MCF 10A (cell line): ENCODE measurements around the gene GPRC5C. TPM values are rescaled to one million over a fixed set of nuclear protein-coding genes. Genes with fewer than 3 reads are reported as not detected.

Experiments
- BruUV-seq: library from RNA; stranded (reverse); fragments of 400-500 nt; replicated peaks from 2 replicates; lab custom pipeline; 2021; lab: Mats Ljungman, UMichigan
- CTCF ChIA-PET: fragments of 300-600 bp; sonication (Branson Sonifier 250); formaldehyde crosslinking; extraction: SDS; loops from one replicate; lab custom pipeline; 2021; ENCODE audit warnings: antibody characterized with exemption, inconsistent platforms; lab: Yijun Ruan, JAX
- POLR2A ChIA-PET: fragments of 300-600, 350-650 bp; sonication (Branson Sonifier 250); formaldehyde crosslinking; extraction: SDS; loops from one replicate; lab custom pipeline; 2020; ENCODE audit warnings: antibody characterized with exemption, inconsistent platforms; lab: Yijun Ruan, JAX
- DNase-seq: peaks from one replicate; pipeline ENCODE4 v3.0.0-alpha.2; 2018; ENCODE audit not compliant: unreplicated experiment
- H3K27ac Mint-ChIP-seq: one replicate; pipeline ENCODE4 v1.8.0; 2022; ENCODE audit warnings: mild to moderate bottlenecking, low read depth, mixed read lengths; ENCODE audit not compliant: unreplicated experiment
- H3K27me3 Mint-ChIP-seq: one replicate; pipeline ENCODE4 v1.8.0; 2022; ENCODE audit warnings: mixed read lengths; ENCODE audit not compliant: insufficient read depth, unreplicated experiment
- H3K36me3 Mint-ChIP-seq: one replicate; pipeline ENCODE4 v1.8.0; 2022; ENCODE audit warnings: mild to moderate bottlenecking, moderate library complexity, mixed read lengths; ENCODE audit not compliant: insufficient read depth, unreplicated experiment
- H3K4me1 Mint-ChIP-seq: one replicate; pipeline ENCODE4 v1.8.0; 2022; ENCODE audit warnings: mixed read lengths; ENCODE audit not compliant: insufficient read depth, unreplicated experiment
- H3K4me3 Mint-ChIP-seq: one replicate; pipeline ENCODE4 v1.8.0; 2022; ENCODE audit warnings: mild to moderate bottlenecking, moderate library complexity, mixed read lengths; ENCODE audit not compliant: unreplicated experiment
- H3K9me3 Mint-ChIP-seq: one replicate; pipeline ENCODE4 v1.8.0; 2022; ENCODE audit warnings: mixed read lengths; ENCODE audit not compliant: unreplicated experiment
- intact Hi-C: fragments of 100-400 bp; cut with micrococcal nuclease; formaldehyde crosslinking; loops from 2 replicates; pipeline ENCODE4 v1.14.1; 2022
- total RNA-seq: library from RNA; stranded (reverse); gene quantifications from 2 replicates; pipeline ENCODE4 v1.2.3, GENCODE V29; 2022
- TF ChIP-seq, protein P1 (sequence below): fragments of 200-600 bp; IDR thresholded peaks from one replicate; pipeline ENCODE4 v1.8.0; 2022; ENCODE audit warnings: antibody characterized with exemption, mild to moderate bottlenecking; ENCODE audit not compliant: unreplicated experiment

Gene GPRC5C
- total RNA-seq, 1 experiment from 2014 or later = 17.7 TPM

DNA sequence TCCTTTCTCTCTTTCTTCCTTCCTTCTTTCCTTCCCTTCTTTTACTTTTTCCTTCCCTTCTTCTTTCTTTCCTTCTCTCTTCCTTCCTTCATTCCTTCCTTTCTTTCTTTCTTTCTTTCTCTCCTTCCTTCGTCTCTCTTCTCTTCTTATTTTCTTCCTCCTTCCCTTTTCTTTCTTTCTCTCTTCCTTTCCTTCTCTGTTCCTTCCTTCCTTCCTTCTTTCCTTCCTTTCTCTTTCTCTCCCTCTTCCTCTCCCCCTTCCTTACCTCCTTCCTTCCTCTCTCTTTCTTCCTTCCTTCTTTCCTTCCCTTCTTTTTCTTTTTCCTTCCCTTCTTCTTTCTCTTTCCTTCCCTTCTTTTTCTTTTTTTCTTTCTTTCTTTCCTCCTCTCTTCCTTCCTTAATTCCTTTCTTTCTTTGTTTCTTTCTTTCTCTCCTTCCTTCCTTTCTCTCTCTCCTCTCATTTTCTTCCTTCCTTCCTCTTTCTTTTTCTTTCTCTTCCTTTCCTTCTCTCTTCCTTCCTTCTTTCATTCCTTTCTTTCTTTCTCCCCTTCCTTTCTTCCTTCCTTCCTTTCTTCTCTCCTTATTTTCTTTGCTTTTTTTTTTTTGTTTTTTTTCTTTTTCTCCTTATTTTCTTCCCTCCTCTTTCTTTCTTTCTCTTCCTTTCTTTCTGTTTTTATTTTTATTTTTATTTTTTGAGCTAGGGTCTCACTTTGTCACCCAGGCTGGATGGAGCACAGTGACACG is 41.8 kb upstream of the GPRC5C start:
- H3K9me3 Mint-ChIP-seq = no peaks in the 10 kb centered on the region
- CTCF ChIA-PET = interaction anchor here (0.9 kb wide), 1 partner anchor 11 kb away, joined by 4 read pairs; no protein-coding TSS in a partner anchor
- TF ChIP-seq, protein P1, sequence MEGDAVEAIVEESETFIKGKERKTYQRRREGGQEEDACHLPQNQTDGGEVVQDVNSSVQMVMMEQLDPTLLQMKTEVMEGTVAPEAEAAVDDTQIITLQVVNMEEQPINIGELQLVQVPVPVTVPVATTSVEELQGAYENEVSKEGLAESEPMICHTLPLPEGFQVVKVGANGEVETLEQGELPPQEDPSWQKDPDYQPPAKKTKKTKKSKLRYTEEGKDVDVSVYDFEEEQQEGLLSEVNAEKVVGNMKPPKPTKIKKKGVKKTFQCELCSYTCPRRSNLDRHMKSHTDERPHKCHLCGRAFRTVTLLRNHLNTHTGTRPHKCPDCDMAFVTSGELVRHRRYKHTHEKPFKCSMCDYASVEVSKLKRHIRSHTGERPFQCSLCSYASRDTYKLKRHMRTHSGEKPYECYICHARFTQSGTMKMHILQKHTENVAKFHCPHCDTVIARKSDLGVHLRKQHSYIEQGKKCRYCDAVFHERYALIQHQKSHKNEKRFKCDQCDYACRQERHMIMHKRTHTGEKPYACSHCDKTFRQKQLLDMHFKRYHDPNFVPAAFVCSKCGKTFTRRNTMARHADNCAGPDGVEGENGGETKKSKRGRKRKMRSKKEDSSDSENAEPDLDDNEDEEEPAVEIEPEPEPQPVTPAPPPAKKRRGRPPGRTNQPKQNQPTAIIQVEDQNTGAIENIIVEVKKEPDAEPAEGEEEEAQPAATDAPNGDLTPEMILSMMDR = no peak

DNA sequence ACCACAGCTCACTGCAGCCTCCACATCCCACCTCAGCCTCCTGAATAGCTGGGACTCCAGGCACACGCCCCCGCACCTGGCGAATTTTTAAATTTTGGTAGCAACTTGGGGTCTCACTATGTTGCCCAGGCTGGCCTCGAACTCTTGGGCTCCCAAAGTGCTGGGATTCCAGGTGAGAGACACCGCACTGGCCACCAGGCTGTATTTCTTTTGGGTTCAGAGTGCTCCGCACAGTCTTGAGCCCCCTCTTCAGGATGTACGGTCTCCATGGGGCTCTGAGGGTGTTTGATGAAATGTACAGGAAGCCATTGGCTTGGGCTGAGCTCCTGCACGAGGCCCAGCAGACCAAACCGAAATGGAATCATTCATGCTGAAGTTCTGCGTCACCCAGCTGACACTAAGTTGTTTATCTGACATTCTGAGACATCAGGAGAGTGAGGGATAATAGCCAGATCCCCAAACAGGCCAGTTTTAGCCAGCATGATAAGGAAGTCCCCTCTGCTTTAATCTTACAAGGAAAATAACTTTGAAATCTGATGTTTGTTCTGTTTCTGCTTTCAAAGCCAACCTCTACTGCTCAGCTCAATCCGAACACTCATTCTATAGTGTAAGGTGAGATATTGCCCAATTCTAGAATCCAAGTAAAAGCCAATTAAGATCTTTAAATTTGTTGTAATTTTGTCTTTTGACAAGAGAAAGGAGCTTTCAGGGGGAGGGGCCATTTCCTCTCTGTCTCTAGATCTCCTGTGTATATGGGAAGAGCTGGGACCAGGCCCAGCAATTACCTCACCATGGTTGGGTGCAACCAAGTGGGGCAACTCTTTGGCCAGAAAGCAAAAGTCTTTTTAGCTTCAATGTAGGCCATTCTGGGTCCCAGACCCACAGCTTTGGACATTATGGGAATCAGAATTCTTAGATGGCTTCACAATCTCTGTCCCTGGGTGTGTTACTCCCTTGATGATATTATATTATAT is 40.9 kb upstream of the GPRC5C start:
- no TSS peak for BruUV-seq
- TF ChIP-seq, protein P1 = no peak
- POLR2A ChIA-PET = interaction anchor here (1.4 kb wide), 1 partner anchor 39 kb away, joined by 3 read pairs; no protein-coding TSS in a partner anchor
- CTCF ChIA-PET = interaction anchor here (0.5 to 1.9 kb wide), 7 partner anchors 10 to 473 kb away, joined by 3 to 7 read pairs (median 4); no protein-coding TSS in a partner anchor
- peaks cover 6% of the 10 kb centered on the region for H3K4me1 Mint-ChIP-seq
- H3K27me3 Mint-ChIP-seq = peaks cover 21% of the 10 kb centered on the region
- H3K4me3 Mint-ChIP-seq = no peak overlapping the region
- intact Hi-C loops = no loop called here
- no peaks in the 10 kb centered on the region for H3K36me3 Mint-ChIP-seq
- H3K27ac Mint-ChIP-seq = no peak overlapping the region
- H3K9me3 Mint-ChIP-seq = no peaks in the 10 kb centered on the region
- DNase-seq = no peak

More for the DNA sequence above, 41.8 kb upstream of the GPRC5C start:
- Mint-ChIP-seq H3K4me3 (no peak overlapping the region), H3K36me3 (no peaks in the 10 kb centered on the region), H3K4me1 (peaks cover 6% of the 10 kb centered on the region), H3K27me3 (peaks cover 21% of the 10 kb centered on the region), H3K27ac (no peak overlapping the region)
- intact Hi-C loops = no loop called here
- POLR2A ChIA-PET = no interaction called here
- no peak for DNase-seq
- BruUV-seq = no TSS peak

DNA sequence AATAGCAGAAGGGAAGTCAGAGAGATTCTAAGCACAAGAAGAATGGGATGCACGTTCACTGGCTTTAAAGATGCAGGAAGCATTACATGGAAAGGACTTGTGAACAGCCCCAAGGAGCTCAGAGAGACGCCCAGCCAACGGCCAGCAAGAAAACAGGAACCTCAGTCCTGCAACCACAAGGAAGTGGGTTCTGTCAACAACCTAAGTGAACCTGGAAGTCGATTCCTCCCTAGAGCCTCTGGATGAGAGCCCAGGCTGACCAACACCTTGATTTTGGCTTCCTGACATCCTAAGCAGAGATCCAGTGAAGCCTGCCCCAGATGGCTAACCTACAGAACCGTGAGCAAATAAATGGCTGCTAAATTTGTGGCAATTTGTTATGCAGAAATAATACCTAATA is 40.1 kb upstream of the GPRC5C start:
- Mint-ChIP-seq H3K36me3 (no peaks in the 10 kb centered on the region), H3K4me1 (peaks cover 6% of the 10 kb centered on the region), H3K9me3 (no peaks in the 10 kb centered on the region), H3K4me3 (no peak overlapping the region), H3K27me3 (peaks cover 21% of the 10 kb centered on the region), H3K27ac (no peak overlapping the region)
- TF ChIP-seq, protein P1 = no peak
- no peak for DNase-seq
- BruUV-seq = no TSS peak
- intact Hi-C loops = no loop called here
- ChIA-PET CTCF (interaction anchor here (0.6 to 1.9 kb wide), 5 partner anchors 10 to 472 kb away, joined by 3 to 7 read pairs (median 5); no protein-coding TSS in a partner anchor), POLR2A (interaction anchor here (1.4 kb wide), 1 partner anchor 39 kb away, joined by 3 read pairs; no protein-coding TSS in a partner anchor)
